HK-2 (cell line): Measurements from ENCODE around the gene RCOR3.
"Not testable (repeated sequence)": the region's sequence is repeated elsewhere in the genome, so short reads cannot be mapped to it uniquely, and the experiment has no call there.

ENCODE experiments used
- DNase-seq: peaks from one replicate; pipeline ENCODE4 v3.0.0-alpha.2; 2018; ENCODE audit not compliant: unreplicated experiment

Gene RCOR3

DNA sequence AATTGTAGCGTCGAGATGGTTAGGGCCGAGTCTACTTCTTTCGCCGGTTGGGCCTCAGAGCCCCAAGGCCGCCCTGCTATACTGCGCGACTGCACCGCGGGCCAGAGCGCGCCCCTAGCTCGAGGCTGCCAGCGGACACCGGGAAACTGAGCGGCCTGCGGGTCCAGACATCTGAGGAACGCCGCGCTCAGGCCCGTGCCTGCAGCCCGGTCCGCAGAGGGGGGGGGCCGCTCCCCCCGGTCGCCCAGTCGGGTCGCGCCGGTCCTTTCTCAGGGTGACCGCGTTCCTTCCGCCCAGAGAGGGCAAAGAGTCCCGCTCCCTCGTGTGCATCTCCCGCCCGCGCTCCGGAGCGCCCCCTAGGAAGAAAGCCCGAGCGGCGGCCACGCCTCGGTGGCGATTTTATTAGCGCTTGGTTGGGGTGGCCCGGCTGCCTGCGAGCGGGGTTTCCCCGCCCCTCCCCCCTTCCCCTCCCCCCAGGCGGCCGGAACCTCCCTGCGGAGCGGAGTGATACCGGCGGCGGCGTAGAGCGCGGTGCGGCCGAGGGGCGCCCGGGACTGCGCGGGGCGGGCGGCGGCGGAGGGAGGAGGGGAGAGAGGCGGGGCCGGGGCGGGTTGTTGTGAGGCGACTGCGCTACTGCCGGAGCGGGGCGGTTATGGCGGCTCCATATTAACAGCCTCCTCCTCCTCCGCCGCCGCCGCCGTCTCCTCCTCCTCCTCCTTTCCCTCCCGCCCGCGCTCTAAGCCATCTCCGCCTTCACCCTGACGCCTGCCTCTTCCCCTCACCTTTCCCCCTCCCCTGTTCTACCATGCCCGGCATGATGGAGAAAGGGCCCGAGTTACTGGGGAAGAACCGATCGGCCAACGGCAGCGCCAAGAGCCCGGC is at the start of gene RCOR3:
RCOR3 (plus strand) TSS at position 611 of the 882 bp plus-strand sequence; CDS start at position 806, 195 bp downstream.
- peak; percentile 98 for DNase-seq

DNA sequence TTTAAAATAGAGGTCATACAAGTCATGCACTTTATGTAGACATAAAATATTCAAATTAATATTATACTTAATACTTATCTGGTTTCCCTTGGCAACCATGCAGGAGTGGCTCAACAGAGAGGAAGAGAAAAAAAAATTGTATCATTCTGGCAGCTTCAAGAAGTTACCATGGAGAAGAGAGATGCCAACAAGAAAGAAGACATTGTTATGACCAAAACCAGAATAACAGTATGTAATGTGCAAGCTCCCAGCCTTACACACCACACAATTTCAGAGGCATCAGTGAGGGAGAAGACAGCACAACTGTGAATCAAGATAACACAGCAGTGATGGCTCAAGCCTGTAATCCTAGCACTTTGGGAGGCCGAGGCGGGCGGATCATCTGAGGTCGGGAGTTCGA is 49.1 kb upstream of the RCOR3 start:
- no peak for DNase-seq

DNA sequence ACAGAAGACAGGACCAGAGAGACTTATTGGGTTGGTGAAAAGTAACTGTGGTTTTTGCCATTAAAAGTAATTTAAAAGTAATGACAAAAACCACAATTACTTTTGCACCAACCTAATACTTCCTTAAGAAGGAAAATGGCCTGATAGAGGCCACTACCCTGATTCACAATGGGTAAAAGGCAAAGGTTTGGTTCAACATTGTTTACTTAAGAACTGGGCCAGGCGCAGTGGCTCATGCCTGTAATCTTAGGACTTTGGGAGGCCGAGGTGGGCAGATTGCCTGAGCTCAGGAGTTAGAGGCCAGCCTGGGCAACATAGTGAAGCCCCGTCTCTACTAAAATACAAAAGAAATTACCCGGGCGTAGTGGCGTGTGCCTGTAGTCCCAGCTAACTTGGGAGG is 48.2 kb upstream of the RCOR3 start:
- no peak for DNase-seq

GRCh38 chr1:211213702-211214101 is 45.5 kb upstream of the RCOR3 start:
- DNase-seq: no peak

DNA sequence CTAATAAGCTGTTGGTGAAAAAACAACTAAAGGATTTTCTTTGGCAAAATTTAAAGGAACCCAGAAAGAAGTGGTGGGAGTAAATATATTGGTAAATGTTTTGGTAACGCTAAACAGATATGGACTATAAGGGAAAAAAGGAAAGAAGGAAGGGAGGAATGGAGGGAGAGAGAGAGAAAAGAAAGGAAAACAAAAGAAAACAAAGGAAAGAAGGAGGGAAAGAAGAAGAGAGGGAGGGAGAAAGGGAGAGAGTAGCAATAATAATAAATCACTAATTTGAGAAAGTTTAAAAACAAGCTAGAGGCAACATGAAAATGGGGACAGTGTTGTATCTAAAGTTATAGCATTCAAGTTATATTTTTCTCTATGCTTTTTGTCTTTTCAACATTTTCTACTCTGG is 43.6 kb upstream of the RCOR3 start:
- DNase-seq: no peak

- no peak for DNase-seq
Measured at GRCh38 chr1:211217392-211217791, 41.8 kb upstream of the RCOR3 start.

GRCh38 chr1:211222469-211223234 is 36.5 kb upstream of the RCOR3 start:
- DNase-seq: not testable (repeated sequence)

DNA sequence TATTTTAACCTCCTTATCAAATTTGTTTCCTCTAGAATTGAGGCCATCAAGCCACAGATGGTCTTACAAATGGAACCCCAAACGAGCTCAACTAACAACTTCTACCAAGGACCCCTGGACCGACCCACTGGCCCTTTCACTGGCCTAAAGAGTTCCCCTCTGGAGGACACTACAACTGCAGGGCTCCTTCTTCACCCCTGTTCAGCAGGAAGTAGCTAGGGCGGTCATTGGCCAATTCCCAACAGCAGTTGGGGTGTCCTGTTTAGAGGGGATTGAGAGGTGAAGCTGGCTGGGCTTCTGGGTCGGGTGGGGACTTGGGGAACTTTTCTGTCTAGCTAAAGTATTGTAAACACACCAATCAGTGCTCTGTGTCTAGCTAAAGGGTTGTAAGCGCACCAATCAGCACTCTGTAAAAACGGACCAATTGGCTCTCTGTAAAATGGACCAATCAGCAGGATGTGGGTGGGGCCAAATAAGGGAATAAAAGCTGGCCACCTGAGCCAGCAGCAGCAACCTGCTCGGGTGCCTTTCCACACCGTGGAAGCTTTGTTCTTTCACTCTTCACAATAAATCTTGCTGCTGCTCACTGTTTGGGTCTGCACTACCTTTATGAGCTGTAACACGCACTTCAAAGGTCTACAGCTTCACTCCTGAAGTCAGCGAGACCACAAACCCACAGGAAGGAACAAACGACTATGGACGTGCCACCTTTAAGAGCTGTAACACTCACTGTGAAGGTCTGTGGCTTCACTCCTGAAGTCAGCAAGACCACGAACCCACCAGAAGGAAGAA is 30.4 kb upstream of the RCOR3 start:
- DNase-seq: not testable (repeated sequence)

GRCh38 chr1:211229365-211229759 is 29.8 kb upstream of the RCOR3 start:
- no peak for DNase-seq

- no peak for DNase-seq
Measured at GRCh38 chr1:211231873-211232272, 27.3 kb upstream of the RCOR3 start.

GRCh38 chr1:211236633-211237320 is 22.4 kb upstream of the RCOR3 start:
- DNase-seq: no peak

- no peak for DNase-seq
Measured at GRCh38 chr1:211237579-211237978, 21.6 kb upstream of the RCOR3 start.

DNA sequence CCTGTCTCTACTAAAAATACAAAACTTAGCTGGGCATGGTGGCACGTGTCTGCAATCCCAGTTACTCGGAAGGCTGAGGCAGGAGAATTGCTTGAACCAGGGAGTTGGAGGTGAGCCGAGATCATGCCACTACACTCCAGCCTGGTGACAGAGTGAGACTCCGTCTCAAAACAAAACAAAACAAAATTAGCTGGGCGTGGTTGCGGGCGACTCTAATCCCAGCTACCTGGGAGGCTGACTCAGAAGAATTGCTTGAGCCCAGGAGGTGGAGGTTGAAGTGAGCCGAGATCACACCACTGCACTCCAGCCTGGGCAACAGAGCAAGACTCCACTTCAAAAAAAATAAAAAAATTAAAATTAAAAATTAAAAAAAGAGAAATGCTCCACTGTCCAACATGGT is 18.6 kb upstream of the RCOR3 start:
- not testable (repeated sequence) for DNase-seq

GRCh38 chr1:211241071-211241470 is 18.1 kb upstream of the RCOR3 start:
- no peak for DNase-seq

GRCh38 chr1:211243639-211244038 is 15.5 kb upstream of the RCOR3 start:
- not testable (repeated sequence) for DNase-seq

GRCh38 chr1:211246583-211246982 is 12.6 kb upstream of the RCOR3 start:
- not testable (repeated sequence) for DNase-seq

GRCh38 chr1:211247921-211248320 is 11.2 kb upstream of the RCOR3 start:
- DNase-seq: no peak

GRCh38 chr1:211249611-211250010 is 9.6 kb upstream of the RCOR3 start:
- DNase-seq: not testable (repeated sequence)

GRCh38 chr1:211257826-211258225 is 1.3 kb upstream of the RCOR3 start:
- DNase-seq: no peak

DNA sequence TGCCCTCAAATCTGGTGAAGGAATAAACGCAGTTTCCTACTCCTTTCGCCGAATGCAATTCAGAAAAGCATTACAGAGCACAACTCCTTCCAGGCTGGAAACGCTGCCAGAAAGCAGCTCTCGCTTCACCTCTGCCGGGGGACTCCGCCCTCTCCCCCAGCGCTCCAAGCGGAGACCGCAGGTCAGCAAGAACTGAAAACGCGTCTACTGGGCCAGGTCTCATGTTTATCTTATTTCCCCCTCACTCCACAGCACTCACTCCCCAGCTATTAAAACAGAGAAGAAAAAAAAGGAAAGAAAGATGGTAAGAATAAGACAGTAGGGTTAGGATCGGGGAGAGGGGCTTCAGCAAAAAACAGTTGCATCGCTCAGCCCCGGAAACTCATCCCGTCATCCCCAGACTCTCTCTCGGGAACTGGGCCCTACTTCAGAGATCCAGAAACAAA is 833 bp upstream of the RCOR3 start:
- DNase-seq: peak; percentile 81

GRCh38 chr1:211259638-211260126 is 516 bp downstream of the RCOR3 start:
- no peak for DNase-seq
